Right lobe of liver (tissue), 6 donors: Measurements from ENCODE around the gene DYNC1I1. TPM values are rescaled to one million over a fixed set of nuclear protein-coding genes. Genes with fewer than 3 reads are reported as not detected.
A peak's percentile ranks its signal among the peaks of the same experiment; 100 is the strongest.

Experiments used
- ATAC-seq, 4 donors: fragments of 200-7000 bp; cut with Tn5 transposase; one replicate each; pipeline ENCODE4 v1.9.1; 2020; ENCODE audit warnings: mild to moderate bottlenecking in 4 of 4, moderate library complexity in 4 of 4
- DNase-seq, 3 donors: peaks; one replicate each; pipeline ENCODE4 v3.0.0-alpha.2; 2020
- H3K27ac ChIP-seq, 3 donors: fragments of 200-600 bp; one replicate each; pipeline ENCODE4 v1.8.0; 2022
- H3K27me3 ChIP-seq, 2 donors: fragments of 200-600 bp; one replicate each; pipeline ENCODE4 v1.8.0; 2022
- H3K36me3 ChIP-seq, 4 donors: fragments of 200-600 bp; sonication (generic) in 1 of 4; one replicate each; pipeline versions ENCODE4 v1.5.1 to v1.8.0; 2017 to 2022; ENCODE audit warnings: control low read depth in 1 of 4
- H3K4me1 ChIP-seq, 4 donors: fragments of 200-600 bp; sonication (generic) in 1 of 4; one replicate each; pipeline versions ENCODE4 v1.5.1 to v1.8.0; 2017 to 2022; ENCODE audit warnings: control low read depth in 1 of 4
- H3K4me3 ChIP-seq, 3 donors: fragments of 200-600 bp; one replicate each; pipeline ENCODE4 v1.8.0; 2022
- H3K9me3 ChIP-seq, 4 donors: fragments of 200-600 bp; sonication (generic) in 1 of 4; one replicate each; pipeline versions ENCODE4 v1.5.1 to v1.8.0; 2017 to 2022; ENCODE audit warnings: control low read depth in 1 of 4
- CTCF ChIP-seq, 4 donors: fragments of 200-600 bp in 3 of 4; fragments of 450-650 bp in 1 of 4; IDR thresholded peaks; one replicate each; pipeline versions ENCODE4 v1.5.1 to v1.8.0; 2016 to 2022; ENCODE audit warnings: antibody characterized with exemption in 4 of 4, mild to moderate bottlenecking in 2 of 4
- POLR2A ChIP-seq: fragments of 450-650 bp; IDR thresholded peaks from one replicate; pipeline ENCODE4 v1.6.1; 2017; ENCODE audit warnings: antibody characterized with exemption, mild to moderate bottlenecking
- WGBS: methylation state at CpG from one replicate; pipeline ENCODE4 v1.1.6; 2018; ENCODE audit warnings: low coverage, low lambda C conversion rate; ENCODE audit not compliant: insufficient coverage; ENCODE audit errors: missing lambda C conversion rate; 5-methylcytosine and 5-hydroxymethylcytosine counted together
- intact Hi-C, 2 donors: fragments of 100-400 bp; cut with DNase I; formaldehyde crosslinking; loops; one replicate each; pipeline versions ENCODE4 v1.11.2 to v1.14.1; 2022
- total RNA-seq, 6 experiments: library from RNA; depleted of rRNA in 2 of 6; stranded (reverse); fragments of >200 nt in 2 of 6; fragmentation: NEBNext Ultra II Directional in 3 of 6; extraction: Animal tissue kit (Norgen Biotek cat#: 25700) in 3 of 6; gene quantifications; one replicate each; pipeline versions ENCODE4 v1.1.0 to v1.2.4, GENCODE V29; 2016 to 2023
- donor health status: DM: no; HTN: yes; CAD: no.
- donor health status: DM: no; HTN: no; CAD: no.
- donor health status: DM: no; HTN: no; CAD: no.
- donor health status: DM: no; HTN: yes; CAD: no.
- donor health status: DM: no; HTN: yes; CAD: no.

The DYNC1I1 gene
- total RNA-seq, 6 experiments from 2014 or later: 0.09 to 1.1 (median 0.62) TPM

GRCh38 chr7:96121752-96122151 is 349.4 kb downstream of the DYNC1I1 start:
- Histone ChIP-seq H3K9me3 (no peaks in the 10 kb centered on the region), H3K27me3 (no peaks in the 10 kb centered on the region), H3K27ac (no peak overlapping the region), H3K4me3 (no peak overlapping the region), H3K36me3 (peaks cover 0 to 33% (median 17%) of the 10 kb centered on the region in 4 donors), H3K4me1 (peaks cover 0 to 10% (median 0%) of the 10 kb centered on the region in 4 donors)
- intact Hi-C loops: no loop called here
- ATAC-seq (no peak), DNase-seq (no peak)
- WGBS: 96% methylated on average over 6 of the region's 6 CpGs
- no peak for TF ChIP-seq POLR2A

GRCh38 chr7:96122746-96123145 is 350.4 kb downstream of the DYNC1I1 start:
- peaks cover 0 to 20% (median 1%) of the 10 kb centered on the region in 4 donors for H3K4me1 ChIP-seq
- WGBS: 100% methylated on average over 2 of the region's 2 CpGs
- no peaks in the 10 kb centered on the region for H3K9me3 ChIP-seq
- H3K27ac ChIP-seq: no peak overlapping the region
- ATAC-seq (no peak), DNase-seq (no peak)
- TF ChIP-seq POLR2A (no peak), CTCF (IDR thresholded peaks at IDR 0.05) (no peak)
- intact Hi-C loops: no loop called here
- peaks cover 0 to 33% (median 17%) of the 10 kb centered on the region in 4 donors for H3K36me3 ChIP-seq
- H3K27me3 ChIP-seq: no peaks in the 10 kb centered on the region
- no peak overlapping the region for H3K4me3 ChIP-seq

- intact Hi-C loops: no loop called here
- no peak overlapping the region for H3K4me3 ChIP-seq
- H3K27me3 ChIP-seq: no peaks in the 10 kb centered on the region
- ATAC-seq (peak; percentile 98), DNase-seq (peak in 1 of 3 donors; percentile 51)
- peaks cover 0 to 28% (median 7%) of the 10 kb centered on the region in 4 donors for H3K36me3 ChIP-seq
- no peaks in the 10 kb centered on the region for H3K9me3 ChIP-seq
- TF ChIP-seq CTCF (IDR thresholded peaks at IDR 0.05): no peak
- TF ChIP-seq POLR2A: no peak
- H3K27ac ChIP-seq: no peak overlapping the region
- H3K4me1 ChIP-seq: peaks cover 0 to 25% (median 3%) of the 10 kb centered on the region in 4 donors
Measured at GRCh38 chr7:96126382-96126781, 354.0 kb downstream of the DYNC1I1 start.

- Histone ChIP-seq H3K27ac (no peak overlapping the region), H3K36me3 (peaks cover 0 to 25% (median 2%) of the 10 kb centered on the region in 4 donors), H3K27me3 (no peaks in the 10 kb centered on the region), H3K9me3 (no peaks in the 10 kb centered on the region), H3K4me3 (no peak overlapping the region), H3K4me1 (peaks cover 0 to 25% (median 3%) of the 10 kb centered on the region in 4 donors)
- no CpG with 5 or more reads among the region's 2 CpGs for WGBS
- intact Hi-C loops: no loop called here
- no peak for ATAC-seq
- DNase-seq: no peak
- TF ChIP-seq CTCF (IDR thresholded peaks at IDR 0.05) (no peak), POLR2A (no peak)
Measured at GRCh38 chr7:96127746-96128145, 355.4 kb downstream of the DYNC1I1 start.

DNA sequence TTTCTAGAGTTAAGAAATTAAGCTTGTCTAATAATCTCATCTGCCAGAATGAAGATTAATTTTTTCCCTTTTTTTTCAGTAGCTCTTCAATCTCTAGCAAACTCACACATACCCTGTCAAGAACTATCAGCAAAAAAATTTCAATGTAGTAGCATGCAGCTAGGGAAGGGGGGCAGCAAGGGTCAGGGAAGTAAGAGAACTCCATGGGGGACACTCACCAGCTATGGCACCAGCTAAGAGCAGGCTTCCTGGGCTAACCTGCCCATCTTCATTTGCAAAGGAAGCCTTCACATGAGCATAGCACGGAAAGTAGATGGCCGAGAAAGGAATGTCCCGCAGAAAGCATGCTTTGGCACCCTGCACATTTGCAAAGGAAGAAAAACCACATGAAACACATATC is 359.2 kb downstream of the DYNC1I1 start:
- no peak for ATAC-seq
- TF ChIP-seq CTCF (IDR thresholded peaks at IDR 0.05) (no peak), POLR2A (no peak)
- 75% methylated on average over 3 of the region's 3 CpGs for WGBS
- H3K9me3 ChIP-seq: no peaks in the 10 kb centered on the region
- H3K4me3 ChIP-seq: no peak overlapping the region
- intact Hi-C loops: no loop called here
- H3K27ac ChIP-seq: no peak overlapping the region
- peaks cover 0 to 38% (median 5%) of the 10 kb centered on the region in 4 donors for H3K36me3 ChIP-seq
- H3K27me3 ChIP-seq: no peaks in the 10 kb centered on the region
- H3K4me1 ChIP-seq: peaks cover 0 to 17% (median 3%) of the 10 kb centered on the region in 4 donors
- no peak for DNase-seq
